DND-41 (cell line): ENCODE measurements around the gene CDC37.
A peak's percentile ranks its signal among the peaks of the same experiment; 100 is the strongest.

Experiments
- ATAC-seq: fragments of 200-7000 bp; cut with Tn5 transposase; 3 replicates; pipeline ENCODE4 v1.9.1; 2021; ENCODE audit warnings: low read depth; ENCODE audit not compliant: insufficient read depth
- DNase-seq: peaks from one replicate; pipeline ENCODE4 v3.0.0-alpha.2; 2020
- H2AFZ ChIP-seq: 2 replicates; pipeline ENCODE4 v1.6.0; 2012; ENCODE audit warnings: low read depth, low read length
- H3K27ac ChIP-seq: 2 replicates; pipeline ENCODE4 v1.5.1; 2012; ENCODE audit warnings: low read length, inconsistent platforms
- H3K27me3 ChIP-seq: fragments of 200-600 bp; sonication (generic); 2 replicates; pipeline ENCODE4 v1.6.0; 2012; ENCODE audit warnings: low read length, mild to moderate bottlenecking, inconsistent platforms; ENCODE audit not compliant: insufficient read depth, poor library complexity
- H3K36me3 ChIP-seq: 2 replicates; pipeline ENCODE4 v1.5.1; 2012; ENCODE audit warnings: low read length, inconsistent platforms; ENCODE audit not compliant: insufficient read depth
- H3K4me1 ChIP-seq: 2 replicates; pipeline ENCODE4 v1.5.1; 2012; ENCODE audit warnings: mild to moderate bottlenecking, low read length; ENCODE audit not compliant: insufficient read depth
- H3K4me2 ChIP-seq: 2 replicates; pipeline ENCODE4 v1.6.0; 2012; ENCODE audit warnings: mild to moderate bottlenecking, moderate library complexity, low read length, inconsistent platforms; ENCODE audit not compliant: insufficient read depth
- H3K4me3 ChIP-seq, 2 experiments: fragments of 200-600 bp in 1 of 2; shearing (Covaris generic) in 1 of 2; 2 replicates each; pipeline ENCODE4 v1.5.1; 2012 to 2016; ENCODE audit warnings: inconsistent platforms in 2 of 2, low read length in 2 of 2, mild to moderate bottlenecking in 2 of 2, low read depth in 1 of 2, moderate library complexity in 1 of 2
- H3K79me2 ChIP-seq: 2 replicates; pipeline ENCODE4 v1.6.0; 2012; ENCODE audit warnings: low read length, inconsistent platforms; ENCODE audit not compliant: insufficient read depth
- H3K9ac ChIP-seq: 2 replicates; pipeline ENCODE4 v1.6.0; 2012; ENCODE audit warnings: low read depth, mild to moderate bottlenecking, inconsistent platforms, low read length, moderate library complexity
- H3K9me3 ChIP-seq: 2 replicates; pipeline ENCODE4 v1.5.1; 2012; ENCODE audit warnings: low read length, moderate library complexity, mild to moderate bottlenecking, inconsistent platforms; ENCODE audit not compliant: insufficient read depth, severe bottlenecking
- H4K20me1 ChIP-seq: 2 replicates; pipeline ENCODE4 v1.6.0; 2012; ENCODE audit warnings: low read length; ENCODE audit not compliant: insufficient read depth
- EZH2 ChIP-seq: IDR thresholded peaks from 3 replicates; pipeline ENCODE4 v1.6.1; 2012; ENCODE audit warnings: borderline replicate concordance, low read depth, mild to moderate bottlenecking, moderate library complexity, low read length, inconsistent platforms; ENCODE audit not compliant: severe bottlenecking
- TF ChIP-seq, protein P1 (sequence below): IDR thresholded peaks from 2 replicates; pipeline ENCODE4 v1.5.1; 2012; ENCODE audit warnings: borderline replicate concordance, low read length, moderate library complexity, mild to moderate bottlenecking; ENCODE audit not compliant: poor library complexity, severe bottlenecking; ENCODE audit errors: extremely low read depth

CDC37 gene

DNA sequence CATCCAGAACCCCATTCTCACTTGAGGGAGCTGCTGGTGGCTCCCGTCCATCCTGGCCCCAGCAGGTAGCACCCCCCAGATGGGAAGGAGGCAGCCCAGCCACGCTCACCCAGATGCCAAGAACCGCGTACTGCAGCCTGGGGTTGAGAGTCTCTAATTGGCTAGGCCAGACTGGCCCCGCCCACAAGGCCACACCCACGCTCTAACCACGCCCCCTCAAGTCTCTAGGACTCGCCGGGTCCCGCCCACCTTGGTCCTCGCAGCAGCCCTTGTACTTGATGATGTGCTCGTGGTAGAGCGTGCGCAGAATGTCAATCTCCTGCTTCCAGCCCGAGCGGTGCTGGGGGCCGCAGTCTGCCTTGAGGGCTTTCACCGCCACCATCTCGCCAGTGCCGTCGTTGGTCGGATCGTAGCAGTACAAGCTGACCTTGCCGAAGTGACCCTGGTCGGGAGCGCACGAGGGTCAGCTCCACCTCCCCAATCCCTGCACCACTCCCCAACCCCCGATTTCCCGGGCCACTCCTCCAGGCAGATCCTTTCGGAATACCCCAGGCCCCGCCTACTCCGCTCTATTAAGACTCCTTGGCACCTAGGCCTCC is 49.5 kb downstream of the CDC37 start:
- Histone ChIP-seq H3K36me3 (peaks cover 58% of the 10 kb centered on the region), H3K27me3 (no peaks in the 10 kb centered on the region), H3K27ac (no peak overlapping the region), H3K4me3 (no peak overlapping the region), H4K20me1 (no peaks in the 10 kb centered on the region; the same call in none of the 2 replicates), H2AFZ (no peak overlapping the region), H3K79me2 (no peaks in the 10 kb centered on the region), H3K9ac (no peak overlapping the region), H3K4me1 (no peaks in the 10 kb centered on the region), H3K9me3 (no peaks in the 10 kb centered on the region), H3K4me2 (no peak overlapping the region)
- TF ChIP-seq, protein P1, sequence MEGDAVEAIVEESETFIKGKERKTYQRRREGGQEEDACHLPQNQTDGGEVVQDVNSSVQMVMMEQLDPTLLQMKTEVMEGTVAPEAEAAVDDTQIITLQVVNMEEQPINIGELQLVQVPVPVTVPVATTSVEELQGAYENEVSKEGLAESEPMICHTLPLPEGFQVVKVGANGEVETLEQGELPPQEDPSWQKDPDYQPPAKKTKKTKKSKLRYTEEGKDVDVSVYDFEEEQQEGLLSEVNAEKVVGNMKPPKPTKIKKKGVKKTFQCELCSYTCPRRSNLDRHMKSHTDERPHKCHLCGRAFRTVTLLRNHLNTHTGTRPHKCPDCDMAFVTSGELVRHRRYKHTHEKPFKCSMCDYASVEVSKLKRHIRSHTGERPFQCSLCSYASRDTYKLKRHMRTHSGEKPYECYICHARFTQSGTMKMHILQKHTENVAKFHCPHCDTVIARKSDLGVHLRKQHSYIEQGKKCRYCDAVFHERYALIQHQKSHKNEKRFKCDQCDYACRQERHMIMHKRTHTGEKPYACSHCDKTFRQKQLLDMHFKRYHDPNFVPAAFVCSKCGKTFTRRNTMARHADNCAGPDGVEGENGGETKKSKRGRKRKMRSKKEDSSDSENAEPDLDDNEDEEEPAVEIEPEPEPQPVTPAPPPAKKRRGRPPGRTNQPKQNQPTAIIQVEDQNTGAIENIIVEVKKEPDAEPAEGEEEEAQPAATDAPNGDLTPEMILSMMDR: no peak
- TF ChIP-seq EZH2: no peak
- ATAC-seq (peak; percentile 73), DNase-seq (peak; percentile 60)

DNA sequence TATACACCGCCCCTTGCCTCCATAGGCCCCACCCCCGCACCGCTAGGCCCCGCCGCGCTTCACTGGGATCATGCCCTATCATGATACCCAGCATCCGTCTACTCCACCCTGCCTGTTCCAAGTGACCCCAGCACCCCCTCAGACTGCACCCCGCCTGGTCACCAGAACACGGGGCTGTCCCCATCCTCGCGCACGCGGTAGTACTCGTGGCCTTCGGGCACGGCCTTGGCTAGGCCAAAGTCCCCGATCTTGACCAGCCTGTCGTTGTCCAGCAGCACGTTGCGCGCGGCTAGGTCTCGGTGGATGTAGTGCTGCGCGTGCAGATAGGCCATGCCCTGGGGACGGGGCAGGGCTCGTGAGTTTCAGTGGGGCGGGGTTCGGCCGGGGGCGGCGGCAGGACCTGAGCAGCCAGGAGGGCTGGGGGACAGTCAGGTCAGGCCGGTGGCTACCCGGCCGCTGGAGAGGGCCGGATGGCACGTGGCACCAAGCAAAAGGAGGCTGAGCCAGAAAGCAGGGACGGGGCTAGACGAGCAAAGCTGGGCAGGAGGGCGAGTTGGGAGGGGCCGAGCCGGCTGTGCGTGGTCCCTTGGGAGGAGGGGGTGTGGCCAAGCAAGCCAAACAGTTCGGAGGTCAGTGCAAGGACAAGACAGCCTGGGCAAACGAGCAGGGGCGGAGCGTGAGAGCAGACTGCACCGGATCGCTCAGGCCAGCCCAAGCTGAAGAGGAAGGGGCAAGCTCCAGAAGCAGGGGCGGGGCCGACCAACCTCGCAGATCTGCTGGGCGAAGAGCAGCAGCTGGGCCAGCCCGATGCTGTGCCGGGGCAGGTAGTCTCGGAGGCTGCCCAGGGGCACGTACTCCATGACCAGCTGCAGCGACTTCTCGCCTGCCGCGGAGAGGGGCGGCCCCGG is 50.3 kb downstream of the CDC37 start:
- no peak overlapping the region for H3K9ac ChIP-seq

DNA sequence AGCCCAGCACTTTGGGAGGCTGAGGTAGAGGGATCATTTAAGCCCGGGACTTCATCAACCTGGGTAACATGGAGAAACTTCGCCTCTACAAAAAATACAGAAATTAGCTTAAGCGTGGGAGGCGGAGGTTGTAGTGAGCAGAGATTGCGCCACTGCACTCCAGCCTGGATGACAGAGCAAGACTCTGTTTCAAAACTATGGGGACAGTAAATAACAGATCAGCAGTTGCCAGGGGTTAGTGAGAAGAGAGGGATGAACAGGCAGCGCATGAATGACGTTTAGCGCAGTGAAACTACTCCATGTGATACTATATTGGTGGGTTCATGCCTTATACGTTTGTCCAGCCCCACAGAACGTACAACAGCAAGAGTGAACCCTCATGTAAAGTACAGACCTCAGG is 56.8 kb downstream of the CDC37 start:
- Histone ChIP-seq H3K27me3 (no peaks in the 10 kb centered on the region), H3K4me2 (no peak overlapping the region), H3K27ac (no peak overlapping the region), H2AFZ (no peak overlapping the region), H3K4me1 (no peaks in the 10 kb centered on the region), H3K9me3 (no peaks in the 10 kb centered on the region), H3K4me3 (no peak overlapping the region), H4K20me1 (no peaks in the 10 kb centered on the region; the same call in 1 of the 2 replicates), H3K9ac (no peak overlapping the region), H3K36me3 (peaks cover 7% of the 10 kb centered on the region), H3K79me2 (no peaks in the 10 kb centered on the region)
- TF ChIP-seq, protein P1: no peak
- no peak for TF ChIP-seq EZH2
- no peak for DNase-seq
- ATAC-seq: no peak

More for the DNA sequence above, 50.3 kb downstream of the CDC37 start:
- Histone ChIP-seq H4K20me1 (no peaks in the 10 kb centered on the region; the same call in none of the 2 replicates), H3K9me3 (no peaks in the 10 kb centered on the region), H3K79me2 (no peaks in the 10 kb centered on the region), H3K4me1 (no peaks in the 10 kb centered on the region), H3K4me2 (no peak overlapping the region), H3K27me3 (no peaks in the 10 kb centered on the region), H2AFZ (no peak overlapping the region), H3K27ac (no peak overlapping the region), H3K4me3 (no peak overlapping the region), H3K36me3 (peaks cover 55% of the 10 kb centered on the region)
- TF ChIP-seq, protein P1: no peak
- no peak for TF ChIP-seq EZH2
- ATAC-seq: no peak; the same call in 2 of the 3 replicates
- no peak for DNase-seq
